Endodermal cell (in vitro differentiated cells): Measurements from ENCODE around the gene PRR18. TPM values are rescaled to one million over a fixed set of nuclear protein-coding genes. Genes with fewer than 3 reads are reported as not detected.
"Not testable (repeated sequence)": the region's sequence is repeated elsewhere in the genome, so short reads cannot be mapped to it uniquely, and the experiment has no call there.

ENCODE experiments used
- DNase-seq: peaks from one replicate; pipeline ENCODE4 v3.0.0-alpha.2; 2017
- H3K27ac ChIP-seq: 2 replicates; pipeline ENCODE4 v1.5.1; 2013; ENCODE audit warnings: mild to moderate bottlenecking, low read depth, low read length, moderate library complexity
- H3K27me3 ChIP-seq: 2 replicates; pipeline ENCODE4 v1.6.1; 2013; ENCODE audit warnings: mild to moderate bottlenecking, low read length, moderate library complexity; ENCODE audit not compliant: insufficient read depth, control insufficient read depth, poor library complexity, severe bottlenecking
- H3K36me3 ChIP-seq: 2 replicates; pipeline ENCODE4 v1.7.0; 2013; ENCODE audit warnings: mild to moderate bottlenecking, low read length, moderate library complexity; ENCODE audit not compliant: control insufficient read depth, insufficient read depth
- H3K4me1 ChIP-seq: one replicate; pipeline ENCODE4 v1.7.0; 2013; ENCODE audit warnings: low read length; ENCODE audit not compliant: control insufficient read depth, insufficient read depth
- H3K4me3 ChIP-seq: 2 replicates; pipeline ENCODE4 v1.5.1; 2013; ENCODE audit warnings: mild to moderate bottlenecking, low read length, moderate library complexity
- H3K9ac ChIP-seq: 2 replicates; pipeline ENCODE4 v1.6.1; 2013; ENCODE audit warnings: mild to moderate bottlenecking, low read length, moderate library complexity; ENCODE audit not compliant: poor library complexity, severe bottlenecking; ENCODE audit errors: extremely low read depth
- H3K9me3 ChIP-seq: 2 replicates; pipeline ENCODE4 v1.6.1; 2013; ENCODE audit warnings: mild to moderate bottlenecking, low read length, moderate library complexity; ENCODE audit not compliant: control insufficient read depth
- H3K27ac Mint-ChIP-seq: 2 replicates; pipeline ENCODE4 v1.8.0; 2020; ENCODE audit warnings: mixed read lengths
- H3K27me3 Mint-ChIP-seq: 2 replicates; pipeline ENCODE4 v1.8.0; 2021; ENCODE audit warnings: mild to moderate bottlenecking, mixed read lengths; ENCODE audit not compliant: insufficient read depth
- H3K36me3 Mint-ChIP-seq: 2 replicates; pipeline ENCODE4 v1.8.0; 2020; ENCODE audit warnings: low read depth, mixed read lengths
- H3K4me1 Mint-ChIP-seq: 2 replicates; pipeline ENCODE4 v1.8.0; 2020; ENCODE audit warnings: mixed read lengths
- H3K4me3 Mint-ChIP-seq: 2 replicates; pipeline ENCODE4 v1.8.0; 2020; ENCODE audit warnings: mild to moderate bottlenecking, moderate library complexity, mixed read lengths
- H3K9me3 Mint-ChIP-seq: 2 replicates; pipeline ENCODE4 v1.8.0; 2020; ENCODE audit warnings: mild to moderate bottlenecking, mixed read lengths
- CTCF ChIP-seq: fragments of 200-600 bp; sonication (generic); conservative IDR thresholded peaks from 2 replicates; pipeline ENCODE4 v1.5.0; 2021; ENCODE audit warnings: antibody characterized with exemption, mild to moderate bottlenecking
- WGBS, 2 experiments: methylation state at CpG; one replicate each; pipeline versions ENCODE4 v1.1.5 to v1.1.7; 2013; ENCODE audit warnings: missing lambda C conversion rate in 2 of 2, mixed read lengths in 1 of 2; ENCODE audit not compliant: insufficient coverage in 1 of 2, insufficient read length in 1 of 2; 5-methylcytosine and 5-hydroxymethylcytosine counted together
- total RNA-seq, 2 donors: library from RNA; stranded (reverse); fragmentation: NEBNext Ultra II Directional in 1 of 2; extraction: Animal tissue kit (Norgen Biotek cat#: 25700) in 1 of 2; gene quantifications; 2 replicates in 1 of 2; 3 replicates in 1 of 2; pipeline ENCODE4 v1.2.1, GENCODE V29; 2021

PRR18 gene
- total RNA-seq, 2 donors from 2014 or later, result 0.09 to 0.42 TPM

GRCh38 chr6:166346449-166346848 lies 38.3 kb upstream of the PRR18 start:
- DNase-seq, result no peak
- Histone ChIP-seq H3K4me1 (no peaks in the 10 kb centered on the region), H3K9me3 (peaks cover 15% of the 10 kb centered on the region)

GRCh38 chr6:166345672-166346071 lies 37.5 kb upstream of the PRR18 start:
- not testable (repeated sequence) for H3K9me3 ChIP-seq, H3K4me3 ChIP-seq, H3K4me3 Mint-ChIP-seq, H3K27ac Mint-ChIP-seq, H3K27ac ChIP-seq, H3K27me3 Mint-ChIP-seq, H3K36me3 ChIP-seq, H3K36me3 Mint-ChIP-seq, H3K9ac ChIP-seq, H3K4me1 ChIP-seq, DNase-seq, H3K27me3 ChIP-seq
- Mint-ChIP-seq H3K4me1 (peaks cover 11% of the 10 kb centered on the region), H3K9me3 (peaks cover 16% of the 10 kb centered on the region)
- WGBS, 2 experiments, result 94 to 98% methylated on average over 7 to 9 of the region's 9 CpGs

More at GRCh38 chr6:166346449-166346848, 38.3 kb upstream of the PRR18 start:
- Mint-ChIP-seq H3K9me3 (peaks cover 19% of the 10 kb centered on the region), H3K36me3 (no peaks in the 10 kb centered on the region), H3K4me1 (peaks cover 9% of the 10 kb centered on the region), H3K27ac (no peak overlapping the region), H3K4me3 (no peak overlapping the region), H3K27me3 (peaks cover 4% of the 10 kb centered on the region)
- Histone ChIP-seq H3K36me3 (no peaks in the 10 kb centered on the region), H3K4me3 (no peak overlapping the region), H3K9ac (no peak overlapping the region), H3K27ac (no peak overlapping the region), H3K27me3 (no peaks in the 10 kb centered on the region)
- WGBS, 2 experiments, result 92% methylated on average over 2 of the region's 3 CpGs; no CpG with 5 or more reads in 1 of the 2 experiments
- no peak for TF ChIP-seq CTCF

GRCh38 chr6:166344921-166345320 lies 36.7 kb upstream of the PRR18 start:
- 97 to 100% methylated on average over 2 of the region's 2 CpGs for WGBS, 2 experiments

GRCh38 chr6:166344240-166344639 lies 36.0 kb upstream of the PRR18 start:
- peaks cover 3% of the 10 kb centered on the region for H3K9me3 Mint-ChIP-seq
- H3K9ac ChIP-seq, result no peak overlapping the region
- no peak for DNase-seq
- no peaks in the 10 kb centered on the region for H3K27me3 ChIP-seq
- no peaks in the 10 kb centered on the region for H3K9me3 ChIP-seq
- peak overlapping the region; percentile 21 for H3K27ac ChIP-seq
- TF ChIP-seq CTCF, result no peak
- H3K4me1 ChIP-seq, result no peaks in the 10 kb centered on the region
- H3K36me3 ChIP-seq, result peaks cover 6% of the 10 kb centered on the region
- no peaks in the 10 kb centered on the region for H3K36me3 Mint-ChIP-seq
- no peak overlapping the region for H3K27ac Mint-ChIP-seq
- H3K4me3 ChIP-seq, result peak overlapping the region; percentile 96
- H3K4me1 Mint-ChIP-seq, result peaks cover 11% of the 10 kb centered on the region
- H3K27me3 Mint-ChIP-seq, result peaks cover 2% of the 10 kb centered on the region
- H3K4me3 Mint-ChIP-seq, result no peak overlapping the region
- 89% methylated on average over 5 to 8 of the region's 8 CpGs for WGBS, 2 experiments

More at GRCh38 chr6:166344921-166345320, 36.7 kb upstream of the PRR18 start:
- not testable (repeated sequence) for H3K4me1 ChIP-seq, H3K36me3 ChIP-seq, H3K27me3 ChIP-seq, DNase-seq, H3K27me3 Mint-ChIP-seq, H3K9me3 ChIP-seq, H3K4me3 Mint-ChIP-seq, H3K27ac ChIP-seq, H3K36me3 Mint-ChIP-seq, H3K4me3 ChIP-seq, H3K9me3 Mint-ChIP-seq, H3K9ac ChIP-seq
- Mint-ChIP-seq H3K27ac (peak overlapping the region; percentile 31), H3K4me1 (peaks cover 11% of the 10 kb centered on the region)
